DND-41 (cell line): ENCODE results near the gene SAP30L.

ENCODE experiments used
- ATAC-seq: fragments of 200-7000 bp; cut with Tn5 transposase; 3 replicates; pipeline ENCODE4 v1.9.1; 2021; ENCODE audit warnings: low read depth; ENCODE audit not compliant: insufficient read depth
- DNase-seq: peaks from one replicate; pipeline ENCODE4 v3.0.0-alpha.2; 2020
- H2AFZ ChIP-seq: 2 replicates; pipeline ENCODE4 v1.6.0; 2012; ENCODE audit warnings: low read depth, low read length
- H3K27ac ChIP-seq: 2 replicates; pipeline ENCODE4 v1.5.1; 2012; ENCODE audit warnings: low read length, inconsistent platforms
- H3K27me3 ChIP-seq: fragments of 200-600 bp; sonication (generic); 2 replicates; pipeline ENCODE4 v1.6.0; 2012; ENCODE audit warnings: low read length, mild to moderate bottlenecking, inconsistent platforms; ENCODE audit not compliant: insufficient read depth, poor library complexity
- H3K36me3 ChIP-seq: 2 replicates; pipeline ENCODE4 v1.5.1; 2012; ENCODE audit warnings: low read length, inconsistent platforms; ENCODE audit not compliant: insufficient read depth
- H3K4me1 ChIP-seq: 2 replicates; pipeline ENCODE4 v1.5.1; 2012; ENCODE audit warnings: mild to moderate bottlenecking, low read length; ENCODE audit not compliant: insufficient read depth
- H3K4me2 ChIP-seq: 2 replicates; pipeline ENCODE4 v1.6.0; 2012; ENCODE audit warnings: mild to moderate bottlenecking, moderate library complexity, low read length, inconsistent platforms; ENCODE audit not compliant: insufficient read depth
- H3K4me3 ChIP-seq, 2 experiments: fragments of 200-600 bp in 1 of 2; shearing (Covaris generic) in 1 of 2; 2 replicates each; pipeline ENCODE4 v1.5.1; 2012 to 2016; ENCODE audit warnings: inconsistent platforms in 2 of 2, low read length in 2 of 2, mild to moderate bottlenecking in 2 of 2, low read depth in 1 of 2, moderate library complexity in 1 of 2
- H3K79me2 ChIP-seq: 2 replicates; pipeline ENCODE4 v1.6.0; 2012; ENCODE audit warnings: low read length, inconsistent platforms; ENCODE audit not compliant: insufficient read depth
- H3K9ac ChIP-seq: 2 replicates; pipeline ENCODE4 v1.6.0; 2012; ENCODE audit warnings: low read depth, mild to moderate bottlenecking, inconsistent platforms, low read length, moderate library complexity
- H3K9me3 ChIP-seq: 2 replicates; pipeline ENCODE4 v1.5.1; 2012; ENCODE audit warnings: low read length, moderate library complexity, mild to moderate bottlenecking, inconsistent platforms; ENCODE audit not compliant: insufficient read depth, severe bottlenecking
- H4K20me1 ChIP-seq: 2 replicates; pipeline ENCODE4 v1.6.0; 2012; ENCODE audit warnings: low read length; ENCODE audit not compliant: insufficient read depth
- EZH2 ChIP-seq: IDR thresholded peaks from 3 replicates; pipeline ENCODE4 v1.6.1; 2012; ENCODE audit warnings: borderline replicate concordance, low read depth, mild to moderate bottlenecking, moderate library complexity, low read length, inconsistent platforms; ENCODE audit not compliant: severe bottlenecking
- TF ChIP-seq, protein P1 (sequence below): IDR thresholded peaks from 2 replicates; pipeline ENCODE4 v1.5.1; 2012; ENCODE audit warnings: borderline replicate concordance, low read length, moderate library complexity, mild to moderate bottlenecking; ENCODE audit not compliant: poor library complexity, severe bottlenecking; ENCODE audit errors: extremely low read depth

SAP30L gene

GRCh38 chr5:154485850-154486426, 40.1 kb downstream of the SAP30L start:
- no peak for DNase-seq
- H3K9ac ChIP-seq = no peak overlapping the region
- ATAC-seq = no peak
- no peaks in the 10 kb centered on the region for H3K36me3 ChIP-seq
- no peaks in the 10 kb centered on the region for H4K20me1 ChIP-seq
- H3K9me3 ChIP-seq = no peaks in the 10 kb centered on the region
- H3K27me3 ChIP-seq = peaks cover 75% of the 10 kb centered on the region
- no peaks in the 10 kb centered on the region for H3K79me2 ChIP-seq
- H3K4me3 ChIP-seq = no peak overlapping the region
- H3K27ac ChIP-seq = no peak overlapping the region
- TF ChIP-seq, protein P1, sequence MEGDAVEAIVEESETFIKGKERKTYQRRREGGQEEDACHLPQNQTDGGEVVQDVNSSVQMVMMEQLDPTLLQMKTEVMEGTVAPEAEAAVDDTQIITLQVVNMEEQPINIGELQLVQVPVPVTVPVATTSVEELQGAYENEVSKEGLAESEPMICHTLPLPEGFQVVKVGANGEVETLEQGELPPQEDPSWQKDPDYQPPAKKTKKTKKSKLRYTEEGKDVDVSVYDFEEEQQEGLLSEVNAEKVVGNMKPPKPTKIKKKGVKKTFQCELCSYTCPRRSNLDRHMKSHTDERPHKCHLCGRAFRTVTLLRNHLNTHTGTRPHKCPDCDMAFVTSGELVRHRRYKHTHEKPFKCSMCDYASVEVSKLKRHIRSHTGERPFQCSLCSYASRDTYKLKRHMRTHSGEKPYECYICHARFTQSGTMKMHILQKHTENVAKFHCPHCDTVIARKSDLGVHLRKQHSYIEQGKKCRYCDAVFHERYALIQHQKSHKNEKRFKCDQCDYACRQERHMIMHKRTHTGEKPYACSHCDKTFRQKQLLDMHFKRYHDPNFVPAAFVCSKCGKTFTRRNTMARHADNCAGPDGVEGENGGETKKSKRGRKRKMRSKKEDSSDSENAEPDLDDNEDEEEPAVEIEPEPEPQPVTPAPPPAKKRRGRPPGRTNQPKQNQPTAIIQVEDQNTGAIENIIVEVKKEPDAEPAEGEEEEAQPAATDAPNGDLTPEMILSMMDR = no peak
- TF ChIP-seq EZH2 = no peak
- no peak overlapping the region for H2AFZ ChIP-seq
- H3K4me2 ChIP-seq = no peak overlapping the region
- H3K4me1 ChIP-seq = no peaks in the 10 kb centered on the region

DNA sequence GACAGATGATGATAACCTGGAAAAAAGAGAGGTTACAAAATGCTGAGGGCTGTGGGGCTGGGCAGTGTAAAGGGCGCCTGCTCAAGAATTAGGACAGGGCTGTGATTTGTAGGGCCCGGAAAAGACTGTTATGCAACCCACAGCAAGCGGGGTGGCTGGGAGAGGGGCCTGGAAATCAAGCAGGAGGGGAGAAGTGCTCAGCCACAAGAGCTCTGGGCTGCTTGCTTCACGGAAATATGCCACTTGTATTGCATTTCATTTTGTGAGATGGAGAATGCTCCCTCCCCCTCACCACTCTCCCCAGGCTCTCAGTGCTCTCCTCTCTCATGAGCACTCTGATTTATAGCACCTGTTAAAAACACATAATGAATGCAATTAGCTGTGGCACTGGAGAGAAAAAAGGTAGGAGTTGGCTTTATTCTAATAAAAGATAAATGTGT, 40.6 kb downstream of the SAP30L start:
- Histone ChIP-seq H2AFZ (no peak overlapping the region), H3K4me3 (no peak overlapping the region), H4K20me1 (no peaks in the 10 kb centered on the region), H3K9ac (no peak overlapping the region), H3K79me2 (no peaks in the 10 kb centered on the region), H3K4me1 (no peaks in the 10 kb centered on the region), H3K36me3 (no peaks in the 10 kb centered on the region), H3K27ac (no peak overlapping the region), H3K4me2 (no peak overlapping the region), H3K27me3 (peaks cover 70% of the 10 kb centered on the region), H3K9me3 (no peaks in the 10 kb centered on the region)
- ATAC-seq (no peak), DNase-seq (no peak)
- TF ChIP-seq, protein P1 = no peak
- TF ChIP-seq EZH2 = peak; percentile 24

- H3K79me2 ChIP-seq = no peaks in the 10 kb centered on the region
- H3K4me2 ChIP-seq = no peak overlapping the region
- no peaks in the 10 kb centered on the region for H3K4me1 ChIP-seq
- no peak overlapping the region for H3K27ac ChIP-seq
- H3K4me3 ChIP-seq = no peak overlapping the region
- H2AFZ ChIP-seq = no peak overlapping the region
- no peaks in the 10 kb centered on the region for H3K36me3 ChIP-seq
- DNase-seq = no peak
- H3K9ac ChIP-seq = no peak overlapping the region
- H4K20me1 ChIP-seq = no peaks in the 10 kb centered on the region
- ATAC-seq = no peak
- H3K27me3 ChIP-seq = peaks cover 60% of the 10 kb centered on the region
- TF ChIP-seq, protein P1 = no peak
- TF ChIP-seq EZH2 = no peak
- no peaks in the 10 kb centered on the region for H3K9me3 ChIP-seq
Observed at GRCh38 chr5:154487541-154487940, 41.7 kb downstream of the SAP30L start.

GRCh38 chr5:154491941-154492340, 46.1 kb downstream of the SAP30L start:
- Histone ChIP-seq H3K27me3 (peaks cover 22% of the 10 kb centered on the region), H3K4me2 (no peak overlapping the region), H3K4me3 (no peak overlapping the region), H4K20me1 (no peaks in the 10 kb centered on the region), H3K79me2 (no peaks in the 10 kb centered on the region), H3K27ac (no peak overlapping the region), H3K9me3 (no peaks in the 10 kb centered on the region), H3K36me3 (no peaks in the 10 kb centered on the region), H3K9ac (no peak overlapping the region), H3K4me1 (no peaks in the 10 kb centered on the region), H2AFZ (no peak overlapping the region)
- DNase-seq (no peak), ATAC-seq (no peak)
- TF ChIP-seq, protein P1 = no peak
